ENCODE data around the gene CSHL1. TPM values are rescaled to one million over a fixed set of nuclear protein-coding genes. Genes with fewer than 3 reads are reported as not detected.
"Not testable (repeated sequence)": the region's sequence is repeated elsewhere in the genome, so short reads cannot be mapped to it uniquely, and the experiment has no call there.

CSHL1 gene
- polyA plus RNA-seq, 3 donors, result not detected

GRCh38 chr17:63866625-63867024 is 44.4 kb downstream of the CSHL1 start:
- H3K27ac Mint-ChIP-seq, result peak overlapping the region in 1 of 7 donors; percentile 50
- H3K27me3 ChIP-seq (ENCODE audit: control insufficient read depth in 2 of 2, insufficient read depth in 2 of 2, low read length in 2 of 2); H3K27ac ChIP-seq (ENCODE audit: low read depth in 1 of 2, low read length in 2 of 2); DNase-seq; H3K4me3 ChIP-seq (replicated peaks in 1 of 3; ENCODE audit: low read depth in 2 of 3, low read length in 3 of 3); H4K20me1 ChIP-seq (ENCODE audit: insufficient read depth, low read length); H3K9me3 ChIP-seq (replicated peaks in 1 of 2; ENCODE audit: control insufficient read depth in 1 of 2, insufficient read depth in 1 of 2, low read length in 2 of 2); H3K4me1 ChIP-seq (ENCODE audit: control insufficient read depth in 1 of 2, insufficient read depth in 2 of 2, low read length in 2 of 2); H3K27me3 Mint-ChIP-seq (ENCODE audit: low read depth in 3 of 3); H3K36me3 ChIP-seq (replicated peaks in 1 of 2; ENCODE audit: control insufficient read depth in 1 of 2, insufficient read depth in 2 of 2, low read length in 2 of 2); H3K4me3 Mint-ChIP-seq; intact Hi-C loops (cut with micrococcal nuclease); H3K36me3 Mint-ChIP-seq; H3K9ac ChIP-seq (ENCODE audit: insufficient read depth, low read length, poor library complexity, severe bottlenecking); H2AFZ ChIP-seq (ENCODE audit: insufficient read depth, low read depth, low read length, poor library complexity, severe bottlenecking); H3K4me2 ChIP-seq (replicated peaks; ENCODE audit: extremely low read depth, low read length, poor library complexity, severe bottlenecking); H3K9me3 Mint-ChIP-seq; H3K79me2 ChIP-seq (ENCODE audit: insufficient read depth, low read length): not testable (repeated sequence)
- WGBS (ENCODE audit: insufficient coverage), result no CpG with 5 or more reads among the region's 7 CpGs
- peaks cover 14% of the 10 kb centered on the region for H3K4me1 Mint-ChIP-seq

Small RNAs within 50 kb of the gene (small RNA-seq; reads per million reads assigned to genes)
- gene AC040958.1 (ENCODE audit: insufficient read length, low read depth) (not detected), gene AC127029.1 (ENCODE audit: insufficient read length, low read depth) (not detected), gene GH1 (ENCODE audit: insufficient read length, low read depth) (not detected)

Other genes with a start within 250 kb of the CSHL1 start
- gene LIMD2, start 211.1 kb downstream of the CSHL1 start, polyA plus RNA-seq, result 100 to 1,000 TPM; 315 to 631 (median 334) TPM
- gene STRADA, start 169.5 kb downstream of the CSHL1 start, polyA plus RNA-seq, result 10 to 100 TPM; 12.5 to 51.9 (median 19.8) TPM
- 10 to 100 TPM; 15.2 to 56.4 (median 43.0) TPM for gene CCDC47, start 137.7 kb downstream of the CSHL1 start, polyA plus RNA-seq
- gene DDX42, start 137.1 kb downstream of the CSHL1 start, polyA plus RNA-seq, result 10 to 100 TPM in 1 of 3 donors, 1 to 10 TPM in 2; 3.1 to 89.2 (median 5.3) TPM
- 10 to 100 TPM; 82.8 to 97.2 (median 88.3) TPM for gene PSMC5, start 83.8 kb downstream of the CSHL1 start, polyA plus RNA-seq
- gene FTSJ3, start 83.6 kb downstream of the CSHL1 start, polyA plus RNA-seq, result 10 to 100 TPM in 2 of 3 donors, 1 to 10 TPM in 1; 9.2 to 23.7 (median 15.0) TPM
- 10 to 100 TPM; 60.2 to 77.9 (median 64.0) TPM for gene SMARCD2, start 68.6 kb downstream of the CSHL1 start, polyA plus RNA-seq
- gene CSH2, start 37.6 kb downstream of the CSHL1 start, polyA plus RNA-seq, result not detected
- gene GH2, start 29.3 kb downstream of the CSHL1 start, polyA plus RNA-seq, result not detected
- not detected for gene CSH1, start 14.7 kb downstream of the CSHL1 start, polyA plus RNA-seq
- not detected for gene GH1, start 7.6 kb upstream of the CSHL1 start, polyA plus RNA-seq
- gene CD79B, start 21.1 kb upstream of the CSHL1 start, polyA plus RNA-seq, result 10 to 100 TPM; 19.6 to 21.8 (median 20.9) TPM
- gene SCN4A, start 61.7 kb upstream of the CSHL1 start, polyA plus RNA-seq, result not detected
- gene PRR29, start 87.1 kb upstream of the CSHL1 start, polyA plus RNA-seq, result 1 to 10 TPM in 2 of 3 donors, under 1 TPM in 1; 0.03 to 2.1 (median 1.4) TPM
- 100 to 1,000 TPM; 111 to 186 (median 174) TPM for gene ICAM2, start 109.4 kb upstream of the CSHL1 start, polyA plus RNA-seq
- gene ERN1, start 218.9 kb upstream of the CSHL1 start, polyA plus RNA-seq, result 10 to 100 TPM; 11.0 to 27.5 (median 13.7) TPM

All from CD14-positive monocyte (primary cell).